Measurements from ENCODE around the gene ANAPC1.
"Not testable (repeated sequence)": the region's sequence is repeated elsewhere in the genome, so short reads cannot be mapped to it uniquely, and the experiment has no call there.

The ANAPC1 gene

GRCh38 chr2:111729812-111730458 is 154.1 kb downstream of the ANAPC1 start:
- DNase-seq (ENCODE audit: low spot score), result not testable (repeated sequence)

- DNase-seq (ENCODE audit: low spot score), result not testable (repeated sequence)
Measured at GRCh38 chr2:111727611-111728110, 156.3 kb downstream of the ANAPC1 start.

GRCh38 chr2:111725742-111726141 is 158.3 kb downstream of the ANAPC1 start:
- peak; percentile 51 for DNase-seq (ENCODE audit: low spot score)

- DNase-seq (ENCODE audit: low spot score), result not testable (repeated sequence)
Measured at GRCh38 chr2:111719610-111720009, 164.4 kb downstream of the ANAPC1 start.
